CD4-positive, alpha-beta T cell treated with Interferon alpha-2 for 1 hour (primary cell): ENCODE measurements around the gene SEMG2.

Source experiments
- DNase-seq, 2 donors: peaks; one replicate each; pipeline ENCODE4 v3.0.0-alpha.2; 2020 to 2022

The SEMG2 gene, protein sequence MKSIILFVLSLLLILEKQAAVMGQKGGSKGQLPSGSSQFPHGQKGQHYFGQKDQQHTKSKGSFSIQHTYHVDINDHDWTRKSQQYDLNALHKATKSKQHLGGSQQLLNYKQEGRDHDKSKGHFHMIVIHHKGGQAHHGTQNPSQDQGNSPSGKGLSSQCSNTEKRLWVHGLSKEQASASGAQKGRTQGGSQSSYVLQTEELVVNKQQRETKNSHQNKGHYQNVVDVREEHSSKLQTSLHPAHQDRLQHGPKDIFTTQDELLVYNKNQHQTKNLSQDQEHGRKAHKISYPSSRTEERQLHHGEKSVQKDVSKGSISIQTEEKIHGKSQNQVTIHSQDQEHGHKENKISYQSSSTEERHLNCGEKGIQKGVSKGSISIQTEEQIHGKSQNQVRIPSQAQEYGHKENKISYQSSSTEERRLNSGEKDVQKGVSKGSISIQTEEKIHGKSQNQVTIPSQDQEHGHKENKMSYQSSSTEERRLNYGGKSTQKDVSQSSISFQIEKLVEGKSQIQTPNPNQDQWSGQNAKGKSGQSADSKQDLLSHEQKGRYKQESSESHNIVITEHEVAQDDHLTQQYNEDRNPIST

GRCh38 chr20:45221076-45221475 lies at the start of gene SEMG2:
TSS of gene SEMG2 (plus strand) at chr20:45221373. CDS start at chr20:45221390, 17 bp downstream.
- no peak for DNase-seq

DNA sequence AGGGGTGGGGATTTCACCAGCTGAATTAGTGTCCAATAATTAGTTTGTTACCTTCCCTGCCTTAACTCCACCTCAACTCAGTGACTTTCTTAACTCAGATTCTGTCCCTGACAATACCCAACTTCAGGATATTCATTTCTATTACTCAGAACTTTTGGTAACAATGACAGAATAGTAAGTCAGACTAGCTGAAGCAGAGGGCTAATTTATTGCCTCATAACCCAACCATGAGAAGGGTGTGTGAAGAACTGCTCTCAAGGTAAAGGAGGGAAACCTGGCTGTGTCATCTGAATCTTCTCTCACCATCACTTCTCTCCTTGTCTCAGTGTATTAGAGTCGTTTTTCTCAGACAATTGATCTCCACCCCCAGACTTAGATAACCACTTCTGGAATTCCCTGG lies 47.7 kb upstream of the SEMG2 start:
- DNase-seq = no peak

DNA sequence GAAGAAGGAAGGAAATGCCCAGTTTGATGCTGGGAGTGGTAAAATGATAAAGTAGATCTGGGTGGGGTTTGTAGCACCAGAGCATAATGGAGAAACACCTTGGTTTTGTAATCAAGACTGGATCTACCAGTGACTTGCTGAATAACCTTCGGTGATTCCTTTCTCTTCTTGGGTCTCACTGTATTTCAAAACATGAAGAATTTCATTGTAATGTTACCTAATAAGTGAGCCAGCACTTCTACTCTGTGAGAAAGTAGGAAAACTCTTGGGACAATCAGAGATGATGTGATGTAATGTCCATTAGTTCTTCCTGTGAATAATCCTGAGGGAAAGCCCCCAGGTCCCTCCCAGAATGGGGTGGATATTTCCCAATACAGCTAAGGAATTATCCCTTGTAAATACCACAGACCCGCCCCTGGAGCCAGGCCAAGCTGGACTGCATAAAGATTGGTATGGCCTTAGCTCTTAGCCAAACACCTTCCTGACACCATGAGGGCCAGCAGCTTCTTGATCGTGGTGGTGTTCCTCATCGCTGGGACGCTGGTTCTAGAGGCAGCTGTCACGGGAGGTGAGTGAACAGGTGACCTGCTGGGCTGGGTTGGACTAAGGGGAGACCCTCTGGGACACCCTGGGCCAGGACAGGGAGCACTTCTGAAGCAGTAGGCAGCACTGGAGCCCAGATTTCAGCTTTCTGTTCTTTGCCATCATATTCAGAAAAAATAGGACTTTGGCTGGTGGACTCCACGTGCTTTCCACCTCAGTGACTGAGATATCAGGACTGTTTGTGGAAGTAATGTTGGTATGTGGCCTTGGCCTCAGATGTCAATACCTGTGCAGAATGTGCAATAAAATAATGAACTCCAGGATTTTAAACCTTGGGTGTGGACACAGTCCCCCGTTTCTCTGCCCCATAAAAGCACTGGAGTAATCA lies 46.5 kb upstream of the SEMG2 start, which contains the start of gene PI3:
Gene PI3 (plus strand): TSS at position 469 of the 931 bp plus-strand sequence. CDS start 21 bp downstream, at position 490.
- DNase-seq = no peak

DNA sequence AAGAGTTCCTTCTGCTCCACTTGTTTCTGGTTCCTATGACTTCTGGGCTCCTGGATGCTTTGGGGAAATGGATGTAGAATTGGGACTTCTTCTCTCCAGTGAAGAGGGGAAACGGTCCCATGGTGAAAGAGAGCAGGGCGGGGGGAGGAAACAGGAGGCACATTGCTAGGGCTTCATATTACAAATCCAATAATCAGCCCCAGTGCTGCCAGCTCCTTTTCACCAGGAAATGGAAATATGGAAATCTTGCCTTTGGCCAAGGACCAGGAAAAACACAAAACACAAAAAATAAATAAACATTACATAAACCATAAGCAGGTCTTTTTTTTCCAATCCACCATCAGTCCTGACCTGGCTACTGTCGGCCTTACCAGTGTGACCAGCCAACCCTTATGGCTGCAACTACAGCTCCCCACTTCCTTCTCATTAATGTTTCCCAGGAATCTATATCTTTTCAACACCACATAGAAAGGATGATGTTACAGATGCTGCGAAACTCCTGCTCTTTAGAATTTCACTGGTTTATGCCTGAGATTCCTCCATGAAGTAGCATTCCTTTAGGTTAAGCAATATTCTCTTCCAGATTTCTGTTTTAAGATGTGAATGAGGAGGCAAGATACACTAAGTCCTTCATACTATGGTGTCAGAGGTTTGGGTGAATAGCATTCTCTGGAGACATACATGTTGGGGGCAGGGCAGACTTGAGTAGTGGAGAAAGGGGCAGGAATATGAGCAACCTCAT lies 44.5 kb upstream of the SEMG2 start:
- DNase-seq = no peak

- DNase-seq = no peak
Measured at GRCh38 chr20:45179166-45179565, 42.0 kb upstream of the SEMG2 start.

- DNase-seq = no peak
Measured at GRCh38 chr20:45181639-45182038, 39.5 kb upstream of the SEMG2 start.

DNA sequence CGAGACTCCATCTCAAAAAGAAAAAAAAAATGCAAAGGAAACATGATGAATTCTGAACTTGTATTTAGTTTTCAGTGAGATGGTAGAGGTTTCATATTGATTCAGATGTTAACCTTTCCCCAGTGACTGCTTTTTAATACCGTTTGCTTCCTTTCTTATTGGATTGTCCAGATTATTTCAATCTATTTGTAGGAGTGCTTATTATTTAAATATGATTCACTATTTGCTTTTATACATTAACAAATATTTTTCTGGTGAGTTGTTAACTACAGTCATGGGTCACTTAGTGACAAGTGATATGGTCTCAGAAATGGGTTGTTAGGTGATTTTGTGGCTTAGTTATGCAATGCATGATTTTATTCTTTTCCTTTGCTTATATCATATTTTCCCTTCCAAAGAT lies 38.1 kb upstream of the SEMG2 start:
- no peak for DNase-seq

DNA sequence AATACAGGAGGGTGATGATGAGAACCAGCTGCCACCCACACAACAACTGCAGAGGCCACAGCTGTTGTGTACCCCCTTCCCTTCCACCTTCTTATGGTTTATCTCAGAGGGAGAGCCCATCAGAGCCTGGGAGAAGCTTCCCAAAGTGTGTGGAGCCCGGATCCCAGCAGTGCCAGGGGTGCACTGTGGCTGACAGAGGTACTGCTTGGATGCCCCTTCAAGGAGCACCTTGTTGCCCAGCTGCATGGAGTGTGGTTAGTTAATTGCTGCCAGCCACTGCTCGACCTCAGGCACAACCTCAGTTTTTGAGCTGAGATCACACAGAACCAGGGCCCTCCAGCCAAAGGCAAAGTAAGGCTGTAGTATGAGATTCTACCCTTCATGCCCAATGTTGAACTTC lies 33.5 kb upstream of the SEMG2 start:
- DNase-seq = no peak

DNA sequence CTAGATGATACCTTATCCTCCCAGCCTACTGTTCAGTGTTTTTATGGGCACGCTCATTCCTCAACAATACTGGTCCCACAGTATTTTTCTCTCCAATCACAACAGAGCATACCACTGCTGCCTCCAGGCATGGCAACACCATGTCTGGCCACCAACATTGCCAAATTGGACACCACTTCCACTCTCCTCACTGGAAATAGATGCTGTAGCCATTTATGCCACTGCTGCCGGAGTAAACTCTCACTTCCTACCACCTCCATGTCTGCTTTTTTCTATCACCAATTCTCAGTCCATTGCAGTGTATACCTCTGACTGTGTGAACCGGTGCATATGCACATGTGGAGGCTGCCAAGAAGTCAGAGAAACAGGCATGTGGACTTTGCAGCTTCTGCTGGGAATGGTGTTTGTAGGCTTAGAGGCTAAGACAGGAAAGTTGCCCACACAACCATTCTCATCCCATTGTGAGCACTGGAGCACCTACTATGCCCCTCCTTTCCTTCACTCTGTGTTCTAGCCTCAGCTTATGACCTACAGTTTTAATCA lies 32.0 kb upstream of the SEMG2 start:
- no peak for DNase-seq

- no peak for DNase-seq
Measured at GRCh38 chr20:45189861-45190260, 31.3 kb upstream of the SEMG2 start.

- DNase-seq = no peak
Measured at GRCh38 chr20:45191926-45192325, 29.2 kb upstream of the SEMG2 start.

- no peak for DNase-seq
Measured at GRCh38 chr20:45193331-45193730, 27.8 kb upstream of the SEMG2 start.

DNA sequence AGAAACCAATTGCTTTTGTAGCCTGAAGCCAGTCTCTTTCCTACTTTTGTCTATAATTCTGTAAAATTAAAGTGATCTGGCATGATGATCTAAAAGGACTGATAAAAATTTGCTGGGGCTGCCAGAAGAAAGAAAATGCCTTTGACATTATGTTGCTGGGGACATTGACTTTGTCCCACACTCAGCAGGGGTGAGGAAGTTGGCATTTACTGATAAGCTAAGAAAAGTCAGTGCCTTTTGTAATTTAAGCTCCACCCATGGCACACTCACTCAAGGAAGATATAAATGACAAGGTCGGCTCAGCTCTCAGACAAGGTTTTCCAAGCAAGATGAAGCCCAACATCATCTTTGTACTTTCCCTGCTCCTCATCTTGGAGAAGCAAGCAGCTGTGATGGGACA lies 14.4 kb upstream of the SEMG2 start, which contains the start of gene SEMG1:
Gene SEMG1 (plus strand): TSS at position 309 of the 400 bp plus-strand sequence. CDS start 21 bp downstream, at position 330.
- DNase-seq = no peak

GRCh38 chr20:45209924-45210323 lies 11.2 kb upstream of the SEMG2 start:
- DNase-seq = no peak

- no peak for DNase-seq
Measured at GRCh38 chr20:45211569-45212474, 9.4 kb upstream of the SEMG2 start.

GRCh38 chr20:45212836-45213235 lies 8.3 kb upstream of the SEMG2 start:
- no peak for DNase-seq

DNA sequence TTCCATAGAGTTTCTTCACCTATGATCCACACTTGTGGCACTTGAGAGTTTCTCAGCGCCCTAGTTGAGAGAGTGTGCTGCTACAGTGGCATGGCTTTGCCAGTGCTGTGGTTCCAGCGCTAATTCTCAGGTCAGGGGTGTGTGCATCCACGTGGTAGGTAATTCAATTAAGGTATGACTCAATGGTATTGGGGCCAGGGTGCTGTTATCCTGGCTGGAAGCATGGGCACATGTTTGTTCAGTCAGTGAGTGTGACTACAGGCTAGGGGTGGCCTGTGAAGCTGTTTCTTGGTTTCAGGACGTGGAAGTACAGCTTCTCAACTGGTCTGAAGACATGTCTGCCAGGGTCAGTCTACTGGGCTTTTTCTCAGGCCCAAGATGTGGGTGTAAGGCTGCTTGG lies 3.0 kb upstream of the SEMG2 start:
- no peak for DNase-seq

DNA sequence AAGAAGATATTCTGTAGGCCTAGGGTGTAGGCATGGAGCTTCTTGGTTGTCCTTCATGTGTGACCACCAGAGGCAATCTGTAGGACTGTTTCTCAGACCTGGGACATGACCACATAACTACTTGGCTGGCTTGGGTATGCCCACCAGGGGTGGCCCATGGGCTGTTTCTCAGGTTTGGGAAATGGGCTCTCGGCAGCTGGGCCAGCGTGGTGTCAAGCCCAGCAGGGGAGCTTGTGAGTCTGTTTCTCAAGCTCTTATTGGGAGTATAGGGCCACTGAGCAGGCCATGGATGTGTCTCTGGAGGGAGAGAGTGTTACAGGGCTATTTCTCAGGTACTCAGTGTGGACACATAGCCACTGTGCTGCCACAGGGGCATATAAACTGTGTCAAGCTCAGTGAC lies 2.5 kb upstream of the SEMG2 start:
- DNase-seq = no peak

DNA sequence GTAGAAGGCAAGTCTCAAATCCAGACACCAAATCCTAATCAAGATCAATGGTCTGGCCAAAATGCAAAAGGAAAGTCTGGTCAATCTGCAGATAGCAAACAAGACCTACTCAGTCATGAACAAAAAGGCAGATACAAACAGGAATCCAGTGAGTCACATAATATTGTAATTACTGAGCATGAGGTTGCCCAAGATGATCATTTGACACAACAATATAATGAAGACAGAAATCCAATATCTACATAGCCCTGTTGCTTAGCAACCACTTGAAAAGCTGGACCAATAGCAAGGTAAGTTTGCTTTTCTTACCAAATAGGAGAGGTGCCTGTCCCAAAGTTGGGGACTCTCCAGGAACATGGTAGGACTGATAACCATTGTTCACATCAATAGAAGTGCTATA lies 2.0 kb downstream of the SEMG2 start:
- no peak for DNase-seq

DNA sequence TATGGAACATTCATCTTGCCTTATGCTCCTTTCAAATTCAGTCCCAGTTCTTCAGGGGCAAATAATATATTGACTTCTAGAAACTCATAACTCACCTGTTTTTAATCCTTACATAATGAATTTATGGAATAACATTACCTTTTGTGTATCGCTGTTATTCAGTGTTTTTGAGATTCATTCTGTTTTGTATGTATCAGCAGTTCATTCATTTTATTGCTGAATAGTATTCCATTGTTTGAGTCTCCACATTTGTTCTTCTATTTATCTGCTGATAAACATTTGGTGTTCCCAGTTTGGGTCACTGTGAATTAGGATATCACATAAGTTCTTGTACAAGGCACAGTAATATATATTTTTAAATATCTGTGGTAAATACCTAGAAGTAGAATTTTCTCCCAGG lies 5.1 kb downstream of the SEMG2 start:
- no peak for DNase-seq
